Stimulated activated CD8-positive, alpha-beta memory T cell treated with anti-CD3 and anti-CD28 coated beads, Interleukin-4, amount 100 ng/mL, for 24 hours (primary cell): ENCODE data around the gene KIF5C.
"Not testable (repeated sequence)": the region's sequence is repeated elsewhere in the genome, so short reads cannot be mapped to it uniquely, and the experiment has no call there.

Source experiments
- DNase-seq: peaks from one replicate; pipeline ENCODE4 v3.0.0-alpha.2; 2020; ENCODE audit warnings: low read depth

The KIF5C gene

DNA sequence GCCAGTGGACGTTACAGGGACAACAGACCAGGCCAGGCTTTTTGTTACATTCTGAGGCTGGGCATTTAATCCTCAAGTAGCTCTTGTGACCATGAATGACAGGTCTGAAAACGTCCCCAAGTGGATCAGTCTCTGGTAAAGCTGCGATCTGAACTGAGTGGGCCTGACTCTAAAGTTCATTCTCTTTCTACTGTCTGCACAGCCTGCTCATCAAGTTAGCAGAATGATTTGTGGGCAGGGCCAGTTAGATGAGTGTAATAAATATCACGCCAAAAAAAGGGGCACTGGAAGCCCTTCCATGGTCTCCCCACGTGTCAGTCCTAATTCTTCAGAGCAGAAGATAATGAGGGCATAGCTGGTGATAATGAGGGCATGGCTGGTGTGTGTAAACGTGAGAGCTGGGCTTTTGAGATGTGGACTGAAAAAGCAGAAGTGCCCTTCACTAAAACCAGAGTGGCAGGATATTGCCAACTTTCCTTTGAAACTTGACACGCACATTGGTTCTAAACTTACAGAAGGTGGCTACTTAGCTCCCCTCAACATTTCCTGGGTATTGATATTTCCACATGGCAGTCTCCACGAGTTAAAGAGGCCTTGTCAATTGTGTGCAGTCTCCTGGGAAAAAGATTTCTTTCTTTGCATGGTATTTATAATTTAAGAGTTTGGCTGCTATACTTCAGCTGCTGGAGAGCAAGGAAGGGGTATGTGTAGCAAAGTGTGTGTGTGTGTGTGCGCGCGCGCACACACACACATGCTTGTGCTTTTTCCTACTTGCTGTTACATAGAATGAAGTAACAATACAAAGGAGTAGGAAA, 90.8 kb downstream of the KIF5C start:
- no peak for DNase-seq

DNA sequence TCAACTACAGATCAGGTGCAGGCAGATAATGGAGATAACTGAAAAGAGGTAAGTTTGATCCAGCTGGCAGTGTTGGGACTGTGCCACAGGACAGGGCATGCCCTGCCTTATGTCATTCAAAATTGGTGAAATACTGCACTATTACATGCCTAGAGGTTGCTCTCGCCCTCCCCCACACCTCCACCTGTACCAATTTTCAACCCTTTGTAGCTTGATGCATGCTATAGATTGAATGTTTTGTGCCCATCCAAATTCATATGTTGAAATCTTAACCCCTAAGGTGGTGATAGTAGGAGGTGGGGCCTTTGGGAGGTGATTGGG, 91.4 kb downstream of the KIF5C start:
- DNase-seq, result no peak

DNA sequence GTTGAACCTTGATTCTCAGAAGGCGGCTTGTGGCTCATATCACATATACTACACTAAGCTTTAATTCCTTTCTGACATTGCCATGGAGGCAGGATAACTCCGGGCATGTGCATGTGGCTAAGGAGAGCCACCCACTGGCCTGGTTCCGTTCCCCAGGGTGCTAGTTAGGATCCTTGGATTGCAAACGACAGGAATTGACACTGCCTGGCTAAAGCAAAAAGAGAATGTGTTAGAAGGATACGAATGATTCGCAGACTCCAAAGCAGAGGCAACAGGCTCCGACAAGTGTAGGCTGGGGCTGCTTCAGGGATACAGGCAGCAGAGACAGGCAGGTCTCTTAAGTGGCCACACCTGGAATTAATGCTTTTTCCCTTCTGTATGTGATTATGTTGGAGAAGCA, 92.0 kb downstream of the KIF5C start:
- DNase-seq, result no peak

DNA sequence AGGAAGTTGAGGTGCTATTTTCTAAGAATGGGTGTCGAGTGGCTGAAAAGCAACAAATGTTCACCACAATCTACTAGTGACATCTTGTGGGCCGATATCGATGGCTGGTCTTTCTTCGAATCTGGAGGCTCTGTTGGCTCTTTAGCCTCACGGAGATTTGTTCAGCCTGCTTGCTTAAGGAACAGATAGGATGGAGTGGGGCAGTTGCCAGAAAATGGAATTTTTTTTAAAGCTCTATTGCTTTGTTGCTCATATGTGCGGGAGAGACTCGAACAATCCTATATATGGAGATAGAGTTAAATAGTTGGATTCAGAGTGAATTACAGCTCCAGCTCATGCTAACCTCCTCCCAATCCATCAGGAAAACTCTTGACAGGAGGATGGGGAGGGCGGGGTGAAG, 92.6 kb downstream of the KIF5C start:
- DNase-seq, result no peak

DNA sequence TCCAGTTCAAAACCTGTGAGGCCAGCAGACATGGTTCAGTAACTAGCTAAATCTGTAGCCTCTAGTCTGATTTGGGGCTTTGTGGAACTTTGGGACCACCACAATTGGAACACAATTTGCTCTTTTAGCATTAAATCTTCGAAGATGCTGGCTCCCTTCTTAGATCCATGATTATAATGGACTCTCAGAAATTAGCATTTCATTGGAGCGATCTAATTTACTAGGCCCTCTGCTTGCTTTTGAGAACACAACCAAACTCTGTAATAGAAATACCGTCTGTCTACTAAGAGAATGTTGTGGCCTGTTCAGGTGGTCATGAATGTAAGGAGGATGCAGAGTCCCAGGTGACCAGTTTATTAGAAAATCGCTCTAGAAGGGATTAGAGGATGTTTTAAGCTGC, 93.3 kb downstream of the KIF5C start:
- DNase-seq, result no peak

DNA sequence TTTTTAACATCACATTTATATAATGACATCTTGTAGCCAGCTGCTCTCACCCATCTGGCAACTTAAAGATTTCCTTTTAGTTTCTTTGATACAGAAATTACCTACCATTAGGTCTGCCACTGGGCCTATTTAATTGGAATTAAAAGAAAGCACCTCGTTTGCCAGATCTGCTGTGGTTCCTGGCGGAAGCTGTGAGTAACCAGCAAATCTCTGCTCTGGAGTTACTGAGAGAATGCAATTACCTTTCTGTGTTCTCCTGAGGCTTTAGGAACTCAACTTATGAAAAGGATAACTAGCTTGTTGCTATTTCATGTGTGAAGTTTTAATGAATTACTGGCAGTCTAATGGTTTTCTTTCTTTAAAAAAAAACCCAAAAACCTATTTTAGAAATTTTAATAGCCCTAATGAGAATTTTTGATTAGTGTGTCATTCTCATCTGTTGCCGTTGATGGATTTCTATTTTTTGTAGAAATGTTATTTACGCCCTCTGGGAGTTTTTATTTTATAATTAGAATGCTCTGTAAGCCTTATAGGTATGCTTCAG, 93.8 kb downstream of the KIF5C start:
- DNase-seq, result no peak

DNA sequence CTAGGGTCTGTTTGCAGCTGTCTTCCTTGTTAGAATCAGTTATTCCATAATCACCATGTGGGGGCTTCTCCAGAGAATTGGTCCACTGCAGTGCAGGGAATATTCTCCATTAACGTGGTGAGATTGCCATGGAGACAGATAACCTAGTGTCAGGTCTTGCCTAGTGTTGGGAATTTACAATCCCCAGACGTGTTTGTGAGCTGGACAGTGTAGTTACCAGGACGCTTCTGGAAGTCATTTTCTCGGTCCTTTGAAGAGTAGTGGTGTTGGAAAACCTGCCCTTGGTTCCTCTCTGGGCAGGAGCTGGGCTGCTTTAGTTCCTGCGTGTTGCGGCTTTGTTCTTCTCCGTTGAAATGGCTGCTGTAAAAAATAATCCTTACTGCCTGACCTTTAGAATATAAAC, 94.6 kb downstream of the KIF5C start:
- DNase-seq, result no peak

DNA sequence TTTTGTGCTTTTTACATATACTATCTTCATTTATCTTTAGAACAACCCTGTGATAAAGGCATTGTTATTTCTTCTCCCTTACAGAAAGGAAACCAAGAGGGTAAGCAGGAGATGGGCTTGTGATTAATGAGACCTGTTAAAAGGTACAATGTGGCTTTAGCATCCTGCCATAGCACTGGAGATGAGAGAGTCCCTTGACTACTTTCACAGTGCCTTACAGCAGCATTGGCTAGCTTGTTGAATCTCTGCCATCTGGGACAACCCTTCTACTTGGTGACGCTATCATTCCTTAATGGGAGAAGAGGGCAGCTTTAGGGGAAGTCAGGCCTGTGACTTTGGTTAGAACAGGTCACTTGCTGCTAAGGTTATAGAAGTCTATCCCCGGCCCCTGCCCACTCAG, 95.4 kb downstream of the KIF5C start:
- DNase-seq, result no peak

DNA sequence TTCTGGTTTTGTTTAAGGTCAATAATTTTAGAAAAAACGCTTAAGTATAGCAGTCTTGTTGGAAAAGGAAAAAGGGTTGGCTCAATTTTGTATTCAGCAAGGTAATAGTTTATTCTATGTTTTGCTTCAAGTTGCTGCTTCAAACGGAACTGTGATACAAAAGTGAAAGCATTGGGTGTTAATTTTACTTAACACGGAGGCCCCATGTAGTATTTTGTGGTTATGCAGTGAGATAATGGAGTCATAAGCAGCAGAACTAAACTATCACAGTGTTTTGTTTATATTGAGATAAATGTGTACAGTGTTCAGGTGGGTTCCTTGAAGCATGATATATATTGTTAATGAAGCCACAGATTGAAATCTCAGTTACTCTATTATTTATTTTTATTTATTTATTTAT, 96.5 kb downstream of the KIF5C start:
- no peak for DNase-seq

DNA sequence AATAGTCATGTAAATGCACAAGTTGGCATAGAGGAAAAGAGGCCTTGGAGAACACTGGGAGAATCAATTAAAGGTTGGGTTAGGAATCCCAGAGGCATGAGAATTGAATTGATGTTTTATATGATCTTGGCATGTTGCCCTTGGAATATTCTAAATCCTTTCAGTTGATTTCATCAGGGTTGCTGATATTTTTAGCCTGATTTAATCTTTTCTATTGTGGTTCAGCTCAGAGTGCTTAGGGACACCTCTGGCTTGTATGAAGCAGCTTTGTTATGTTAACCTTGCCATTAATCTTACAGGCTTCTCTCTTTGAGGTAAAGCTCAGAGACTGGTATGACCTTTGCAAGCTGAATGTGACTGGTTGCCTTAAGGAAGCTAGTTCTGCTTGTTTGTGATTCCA, 99.1 kb downstream of the KIF5C start:
- DNase-seq, result no peak

DNA sequence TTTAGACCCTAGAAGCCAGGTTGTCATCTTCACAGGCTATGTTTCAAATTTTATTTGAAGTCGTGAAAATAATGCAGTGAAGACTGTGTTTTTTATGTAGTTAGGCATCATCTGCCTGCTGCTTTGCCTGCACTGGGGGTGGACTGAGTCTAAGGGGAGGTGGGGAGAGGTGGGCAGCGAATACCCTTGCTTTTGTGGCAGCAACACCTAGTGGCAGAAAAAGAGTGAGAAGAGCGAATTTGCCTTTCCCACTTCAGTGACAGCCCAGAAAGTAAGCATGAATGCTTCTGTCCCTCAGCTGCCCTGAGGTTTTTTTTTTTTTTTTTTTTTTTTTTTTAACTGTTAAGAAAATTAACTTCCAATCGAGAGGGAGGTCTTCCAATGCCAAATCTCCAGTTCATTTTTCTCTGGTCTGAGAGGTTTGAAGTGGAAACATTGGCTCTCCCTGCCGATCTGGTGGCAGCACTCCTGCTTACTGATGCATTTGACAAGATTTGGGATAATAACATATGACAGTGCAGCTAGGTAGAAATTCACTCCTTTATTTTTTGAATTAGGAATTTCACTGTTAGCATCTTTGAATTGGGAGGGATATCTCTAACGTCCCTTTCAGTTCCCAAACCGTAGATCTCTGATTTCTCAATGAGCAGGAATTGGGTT, 103.1 kb downstream of the KIF5C start:
- DNase-seq, result no peak

DNA sequence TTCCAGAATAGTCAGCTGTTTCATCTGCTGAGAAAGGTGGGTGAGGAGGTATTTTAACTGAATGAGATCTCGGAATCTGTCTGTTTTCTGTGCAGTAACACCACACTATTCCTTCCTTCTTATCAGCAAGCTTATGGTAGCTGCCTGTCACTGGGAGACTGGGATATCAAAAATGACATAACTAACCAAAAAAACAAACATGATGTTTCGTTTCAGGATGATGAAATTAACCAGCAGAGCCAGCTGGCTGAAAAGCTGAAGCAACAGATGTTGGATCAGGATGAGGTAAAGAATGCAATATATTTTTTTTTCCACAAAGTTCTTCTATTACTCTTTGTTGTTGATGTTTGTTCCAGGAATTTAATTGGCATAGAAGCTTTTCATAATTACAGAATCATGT, 103.7 kb downstream of the KIF5C start:
- DNase-seq, result no peak

DNA sequence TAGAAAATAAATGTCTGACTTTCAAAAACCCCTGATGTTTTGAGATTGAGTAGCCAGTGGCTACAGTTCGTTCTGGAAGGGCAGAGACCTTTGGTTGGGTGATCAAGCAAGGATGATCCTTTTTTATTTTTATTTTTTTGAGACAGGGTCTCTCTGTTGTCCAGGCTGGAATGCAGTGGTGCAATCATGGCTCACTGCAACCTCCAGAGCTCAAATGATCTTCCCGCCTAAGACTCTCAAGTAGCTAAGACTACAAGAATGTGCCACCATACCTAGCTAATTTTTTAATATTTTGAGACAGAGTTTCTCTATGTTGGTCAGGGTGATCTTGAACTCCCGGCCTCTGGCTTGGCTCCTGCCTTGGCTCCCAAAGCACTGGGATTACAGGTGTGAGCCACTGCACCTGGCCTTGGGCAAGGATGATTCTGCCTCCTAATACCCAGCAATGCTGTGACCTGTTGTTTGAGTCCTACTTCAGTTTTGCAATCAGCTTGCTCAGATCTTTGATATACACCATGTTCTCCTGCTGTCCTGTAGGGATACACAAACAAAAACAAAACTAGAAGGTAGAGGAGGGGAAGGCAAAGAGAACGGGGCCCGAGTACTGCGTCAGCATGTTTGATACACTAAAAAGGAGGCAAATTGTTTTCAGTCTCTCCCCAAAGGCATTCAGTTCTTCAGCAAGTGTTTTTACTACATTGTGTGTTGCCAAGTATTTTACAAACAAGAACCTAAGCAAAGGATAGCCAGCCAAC, 104.3 kb downstream of the KIF5C start:
- no peak for DNase-seq

DNA sequence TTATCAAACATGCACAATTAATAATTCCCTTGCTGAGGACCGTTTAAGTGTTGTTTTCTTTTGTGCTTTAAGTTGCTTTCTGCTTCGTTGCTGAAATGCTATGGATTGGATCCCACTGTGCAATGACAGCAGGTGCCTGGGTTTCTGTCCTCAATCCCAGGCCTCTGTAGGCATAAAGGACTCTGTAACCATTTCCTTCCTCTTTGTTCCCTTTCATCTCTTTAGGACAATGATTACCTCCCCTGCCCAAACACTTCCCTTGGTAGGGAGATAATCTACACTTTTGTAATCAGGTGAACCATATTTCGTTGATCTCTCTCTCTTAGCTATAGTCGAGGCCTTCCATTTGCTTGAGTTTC, 104.9 kb downstream of the KIF5C start:
- DNase-seq, result no peak

DNA sequence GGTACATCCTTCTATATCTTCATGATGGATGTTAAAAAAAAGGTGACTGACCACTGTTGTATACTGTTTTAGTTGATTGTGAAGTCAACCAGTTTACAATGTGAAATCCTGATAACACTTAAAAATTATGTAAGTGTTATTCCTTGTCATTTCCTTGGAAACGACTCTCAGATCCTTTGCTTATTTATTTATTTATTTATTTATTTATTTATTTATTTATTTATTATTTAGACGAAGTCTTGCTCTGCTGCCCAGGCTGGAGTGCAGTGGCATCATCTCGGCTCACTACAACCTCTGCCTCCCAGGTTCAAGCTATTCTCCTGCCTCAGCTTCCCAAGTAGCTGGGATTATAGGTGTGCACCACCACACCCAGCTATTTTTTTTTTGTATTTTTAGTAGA, 105.5 kb downstream of the KIF5C start:
- not testable (repeated sequence) for DNase-seq

DNA sequence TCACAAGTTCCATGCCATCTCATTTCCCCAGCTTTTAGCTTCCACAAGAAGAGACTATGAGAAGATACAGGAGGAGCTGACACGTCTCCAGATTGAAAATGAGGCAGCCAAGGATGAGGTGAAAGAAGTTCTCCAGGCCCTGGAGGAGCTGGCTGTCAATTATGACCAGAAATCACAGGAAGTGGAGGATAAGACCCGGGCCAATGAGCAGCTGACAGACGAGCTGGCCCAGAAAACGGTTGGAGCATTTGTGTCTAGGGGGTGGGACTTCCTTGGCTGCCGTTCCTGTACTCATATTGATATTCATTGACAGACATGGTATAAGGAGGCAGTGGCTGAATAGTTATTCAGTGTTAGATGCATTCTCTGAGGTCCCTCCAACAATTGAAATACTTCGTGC, 106.3 kb downstream of the KIF5C start:
- no peak for DNase-seq

DNA sequence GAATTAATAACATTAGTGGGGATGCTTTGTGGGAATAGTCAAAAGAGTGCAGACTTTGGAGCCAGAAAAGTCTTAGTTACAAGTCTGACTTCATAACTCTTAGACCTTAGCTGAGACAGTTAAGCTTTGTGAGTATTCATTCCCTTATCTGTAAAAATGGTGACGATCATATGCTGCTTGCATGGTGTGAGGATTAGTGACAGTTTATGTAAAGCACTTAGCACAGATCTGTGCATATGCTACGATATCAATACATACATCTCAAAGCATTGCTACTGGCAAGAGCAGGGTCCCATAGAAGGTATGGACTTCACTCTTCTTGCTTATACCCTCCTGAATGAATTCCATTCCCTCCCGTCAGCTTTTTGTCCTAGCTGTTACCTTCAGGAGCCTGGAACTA, 106.8 kb downstream of the KIF5C start:
- no peak for DNase-seq

DNA sequence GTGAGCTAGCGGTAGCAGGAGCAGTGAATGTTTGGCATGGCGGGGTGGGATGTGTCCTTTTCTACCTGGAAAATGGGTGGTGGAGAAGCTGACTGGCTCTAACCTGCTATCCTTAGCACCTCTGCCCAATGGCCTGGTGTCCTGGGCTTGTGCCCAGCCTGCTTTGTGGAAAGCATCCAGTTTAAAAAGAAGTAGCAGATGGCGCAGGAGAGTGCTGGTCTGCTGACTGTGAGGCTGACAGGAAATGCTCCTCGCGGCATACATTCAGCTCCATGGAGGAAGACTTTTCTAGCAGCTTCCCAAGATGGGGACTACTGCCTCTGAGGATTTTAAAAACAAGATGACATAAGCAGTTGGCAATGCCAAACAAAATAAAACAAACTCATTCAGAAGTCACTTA, 107.3 kb downstream of the KIF5C start:
- no peak for DNase-seq

DNA sequence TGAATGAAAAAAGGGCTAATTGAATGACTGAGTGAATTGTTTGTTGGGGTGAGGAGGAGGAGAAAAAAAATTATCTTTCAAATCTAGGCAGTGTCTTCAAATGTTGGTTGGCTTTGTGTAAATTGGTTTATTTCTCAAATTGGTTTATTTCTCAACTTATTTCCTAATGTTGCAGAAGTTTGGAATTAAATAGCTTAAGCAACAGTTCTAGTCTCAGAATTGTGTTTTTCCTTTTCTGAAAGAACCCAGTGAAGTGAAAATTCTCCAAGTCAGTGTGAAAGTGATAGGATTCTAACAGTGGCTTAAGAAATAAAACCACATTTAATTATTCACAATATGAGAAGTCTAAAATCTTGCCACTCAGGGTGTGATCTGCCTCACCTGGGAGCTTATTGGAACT, 108.9 kb downstream of the KIF5C start:
- DNase-seq, result no peak

DNA sequence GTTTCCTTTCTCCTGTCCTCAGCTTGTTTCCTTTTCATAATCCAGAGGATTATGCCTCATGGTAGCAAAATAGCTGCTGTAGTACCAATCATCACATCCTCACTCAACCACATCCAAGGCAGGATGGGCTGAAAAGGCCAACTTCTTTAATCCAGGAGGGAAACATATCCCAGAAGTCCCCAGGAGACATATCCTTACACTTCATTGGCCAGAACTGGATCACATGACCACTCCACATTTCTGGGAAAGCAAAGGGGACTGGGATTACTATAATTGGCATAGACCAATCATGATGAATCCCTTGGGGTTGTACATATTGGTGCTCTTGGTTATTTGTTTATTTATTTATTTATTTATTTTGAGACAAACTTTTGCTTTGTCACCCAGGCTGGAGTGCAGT, 109.4 kb downstream of the KIF5C start:
- no peak for DNase-seq

DNA sequence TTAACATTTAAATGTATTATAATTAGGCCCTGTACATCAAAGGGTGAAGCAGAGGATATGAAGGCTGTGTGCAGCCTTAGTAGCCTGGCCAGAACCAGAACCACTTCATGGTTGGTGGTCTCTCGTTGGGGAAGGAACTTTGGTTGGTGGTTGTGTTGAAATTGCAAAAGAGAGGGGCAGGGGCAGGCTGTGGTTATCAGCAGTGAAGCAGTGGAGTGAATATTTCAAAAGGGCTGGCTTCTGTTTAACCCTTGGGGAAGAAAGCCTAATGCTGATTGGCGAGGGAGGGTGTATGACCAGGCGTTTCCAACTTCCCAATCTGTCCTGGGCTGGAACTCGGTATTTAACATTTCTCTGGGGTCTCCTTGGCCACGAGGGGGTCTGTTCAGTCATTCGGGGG, 112.3 kb downstream of the KIF5C start:
- DNase-seq, result no peak

DNA sequence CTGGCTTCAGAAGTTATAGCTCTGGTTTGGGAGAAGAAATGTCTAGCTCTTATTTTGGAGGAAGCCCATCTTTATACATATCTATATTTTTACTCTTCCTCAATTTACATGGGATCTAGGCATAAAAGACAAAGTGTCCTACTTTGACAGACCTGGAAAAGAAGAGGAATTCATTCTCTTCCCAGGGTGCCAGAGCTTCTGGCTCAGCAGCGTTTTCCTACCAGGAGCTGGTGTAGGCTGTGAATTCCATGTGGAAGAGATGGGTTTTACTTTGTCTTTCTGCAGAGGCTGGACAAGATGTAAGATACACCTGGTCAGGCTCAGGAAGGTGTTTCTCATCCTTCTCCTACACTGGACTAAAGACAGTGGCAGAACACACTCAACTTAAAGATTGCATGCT, 113.3 kb downstream of the KIF5C start:
- DNase-seq, result no peak

DNA sequence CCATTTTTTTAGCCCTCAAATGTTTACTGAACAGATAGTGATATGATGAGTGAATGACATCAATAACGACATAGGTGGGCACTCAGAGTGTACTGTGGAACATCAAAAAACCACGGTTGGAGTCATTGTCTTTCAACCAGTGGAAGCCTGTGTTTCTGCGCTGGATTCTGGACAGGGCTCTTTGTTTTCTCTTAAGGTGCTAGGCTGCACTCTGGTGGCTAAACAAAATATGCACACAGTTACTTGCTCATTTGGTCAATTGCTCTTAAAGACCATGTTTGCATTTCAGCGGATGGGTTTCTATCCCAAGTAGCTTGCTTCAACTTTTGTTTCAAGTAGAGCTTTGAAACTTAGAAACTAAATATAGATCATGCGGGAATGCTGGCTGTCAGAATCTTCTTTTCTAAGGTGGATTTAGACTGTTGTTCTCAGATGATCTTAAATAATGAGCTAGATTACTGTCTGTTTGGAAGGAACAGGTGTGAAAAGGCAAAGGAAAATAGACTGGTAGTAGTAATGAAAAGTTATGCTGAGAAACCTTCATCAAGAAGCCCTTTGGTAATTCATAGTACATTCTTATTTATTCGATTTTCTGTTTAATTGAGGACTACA, 115.0 kb downstream of the KIF5C start:
- no peak for DNase-seq
